ENCODE measurements around the gene ARID5B.

ARID5B gene

DNA sequence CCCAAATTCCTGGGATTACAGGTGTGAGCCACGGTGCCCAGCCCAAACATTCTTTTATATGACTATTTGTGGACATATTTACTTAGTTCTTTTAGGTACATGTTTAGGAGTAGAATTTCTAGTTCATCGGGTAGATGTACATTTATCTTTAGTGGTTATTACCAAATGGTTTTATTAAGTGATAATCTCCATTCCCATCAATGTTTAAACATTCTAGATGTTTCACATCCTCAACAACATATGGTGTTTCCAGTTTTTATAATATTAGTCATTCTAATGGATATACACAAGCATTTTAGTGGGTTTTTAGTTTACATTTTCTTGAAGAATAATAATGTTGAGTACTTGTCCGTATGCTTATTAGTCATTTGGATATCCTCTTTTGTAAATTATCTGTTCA is 235.4 kb downstream of the ARID5B start:
- TF ChIP-seq, protein P1, sequence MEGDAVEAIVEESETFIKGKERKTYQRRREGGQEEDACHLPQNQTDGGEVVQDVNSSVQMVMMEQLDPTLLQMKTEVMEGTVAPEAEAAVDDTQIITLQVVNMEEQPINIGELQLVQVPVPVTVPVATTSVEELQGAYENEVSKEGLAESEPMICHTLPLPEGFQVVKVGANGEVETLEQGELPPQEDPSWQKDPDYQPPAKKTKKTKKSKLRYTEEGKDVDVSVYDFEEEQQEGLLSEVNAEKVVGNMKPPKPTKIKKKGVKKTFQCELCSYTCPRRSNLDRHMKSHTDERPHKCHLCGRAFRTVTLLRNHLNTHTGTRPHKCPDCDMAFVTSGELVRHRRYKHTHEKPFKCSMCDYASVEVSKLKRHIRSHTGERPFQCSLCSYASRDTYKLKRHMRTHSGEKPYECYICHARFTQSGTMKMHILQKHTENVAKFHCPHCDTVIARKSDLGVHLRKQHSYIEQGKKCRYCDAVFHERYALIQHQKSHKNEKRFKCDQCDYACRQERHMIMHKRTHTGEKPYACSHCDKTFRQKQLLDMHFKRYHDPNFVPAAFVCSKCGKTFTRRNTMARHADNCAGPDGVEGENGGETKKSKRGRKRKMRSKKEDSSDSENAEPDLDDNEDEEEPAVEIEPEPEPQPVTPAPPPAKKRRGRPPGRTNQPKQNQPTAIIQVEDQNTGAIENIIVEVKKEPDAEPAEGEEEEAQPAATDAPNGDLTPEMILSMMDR (IDR thresholded peaks at IDR 0.05; ENCODE audit: low read length, missing control alignments), result no peak
- no peak overlapping the region for H3K4me3 ChIP-seq (replicated peaks; ENCODE audit: low read depth, low read length)
- no peak for DNase-seq (ENCODE audit: low read depth)
